K562 (cell line): ENCODE measurements around the gene CRABP2. TPM values are rescaled to one million over a fixed set of nuclear protein-coding genes. Genes with fewer than 3 reads are reported as not detected.

Experiments used
- CREBBP ChIP-seq: IDR thresholded peaks from one replicate; pipeline ENCODE4 v1.6.1; 2012; ENCODE audit warnings: low read depth, mild to moderate bottlenecking, control low read depth, inconsistent platforms, low read length
- CTCFL ChIP-seq: IDR thresholded peaks from 2 replicates; pipeline ENCODE4 v1.6.1; 2011; ENCODE audit warnings: borderline replicate concordance, low read depth, mild to moderate bottlenecking, moderate library complexity, low read length; ENCODE audit not compliant: insufficient read depth, poor library complexity, severe bottlenecking
- CXXC5 ChIP-seq: fragments of 250-450 bp; sonication (Bioruptor Pico); IDR thresholded peaks from 2 replicates; pipeline ENCODE4 v1.8.0; 2022; ENCODE audit warnings: inconsistent platforms, mild to moderate bottlenecking, moderate library complexity
- DEAF1 ChIP-seq: fragments of 450-650 bp; formaldehyde crosslinking; IDR thresholded peaks from 2 replicates; pipeline ENCODE4 v1.4.0; 2020; ENCODE audit warnings: mild to moderate bottlenecking, moderate library complexity
- DPF2 ChIP-seq: fragments of 450-650 bp; IDR thresholded peaks from 2 replicates; pipeline ENCODE4 v1.6.1; 2016
- EZH2 ChIP-seq: IDR thresholded peaks from 2 replicates; pipeline ENCODE4 v1.6.1; 2012; ENCODE audit warnings: low read depth, mild to moderate bottlenecking, inconsistent platforms, low read length, borderline replicate concordance
- FOXP1 ChIP-seq: sonication (generic); formaldehyde crosslinking; IDR thresholded peaks from 2 replicates; pipeline ENCODE4 v1.8.0; 2022; ENCODE audit warnings: mild to moderate bottlenecking, missing genetic modification reagents
- MXI1 ChIP-seq: IDR thresholded peaks from 2 replicates; pipeline ENCODE4 v1.6.1; 2011; ENCODE audit warnings: low read depth, mild to moderate bottlenecking, improper control_type of control experiment, low read length
- NFE2 ChIP-seq: IDR thresholded peaks from 2 replicates; pipeline ENCODE4 v1.6.1; 2014; ENCODE audit warnings: antibody characterized with exemption, low read depth
- VEZF1 ChIP-seq: fragments of 200-800 bp; sonication (Bioruptor generic); IDR thresholded peaks from 2 replicates; pipeline ENCODE4 v1.6.1; 2017; ENCODE audit warnings: missing genetic modification characterization, missing compliant biosample characterization
- ZBTB7A ChIP-seq: IDR thresholded peaks from 2 replicates; pipeline ENCODE4 v1.6.1; 2011; ENCODE audit warnings: low read depth, mild to moderate bottlenecking, low read length, moderate library complexity, borderline replicate concordance; ENCODE audit not compliant: control insufficient read depth
- ZKSCAN1 ChIP-seq: fragments of 150-350 bp; IDR thresholded peaks from 2 replicates; pipeline ENCODE4 v1.6.1; 2016; ENCODE audit warnings: low read depth, low read length
- ZNF280A ChIP-seq: fragments of 450-650 bp; IDR thresholded peaks from 2 replicates; pipeline ENCODE4 v1.6.1; 2018; ENCODE audit warnings: mild to moderate bottlenecking, low read depth; ENCODE audit not compliant: partially characterized antibody
- ZNF592 ChIP-seq: fragments of 450-650 bp; IDR thresholded peaks from 2 replicates; pipeline ENCODE4 v1.6.1; 2017; ENCODE audit warnings: antibody characterized with exemption, mild to moderate bottlenecking
- polyA plus RNA-seq, 8 experiments: library from polyadenylated mRNA; depleted of rRNA in 4 of 8; stranded (reverse) in 5 of 8; unstranded in 3 of 8; fragments of >200 nt; fragmentation: Nextera tagmentation in 2 of 8; fragmentation: Illumina TruSeq in 1 of 8; extraction: Ambion mirVana in 2 of 8; extraction: Trizol in 1 of 8; gene quantifications; 2 replicates each; pipeline versions ENCODE4 v1.2.1 to v1.2.3, GENCODE V29; 2011 to 2014; ENCODE audit warnings: inconsistent platforms in 1 of 8, missing spikeins in 1 of 8
- total RNA-seq, 7 experiments: library from RNA; depleted of rRNA in 6 of 7; stranded (reverse); fragments of >200 nt in 6 of 7; fragmentation: Illumina TruSeq in 2 of 7; extraction: Trizol in 2 of 7; gene quantifications; 2 replicates each; pipeline versions ENCODE4 v1.2.1 to v1.2.3, GENCODE V29; 2011 to 2021; ENCODE audit warnings: low replicate concordance in 1 of 7

The CRABP2 gene
- total and polyA plus RNA-seq, 9 of the 15 experiments (the other 6 are each of a cell fraction or from before 2014, with no cell fraction given) = 0.30 to 2.5 (median 0.82) TPM

- TF ChIP-seq ZNF592 (peak; percentile 76), VEZF1 (CRISPR knock-in tag) (peak; percentile 79), DEAF1 (CRISPR knock-in tag) (peak; percentile 98), FOXP1 (CRISPR knock-in tag) (0 out of 2 replicates have a peak, but pooled peaks have one; percentile 55), ZKSCAN1 (0 out of 2 replicates have a peak, but pooled peaks have one; percentile 63), EZH2 (no peak), CREBBP (no peak), MXI1 (0 out of 2 replicates have a peak, but pooled peaks have one; percentile 15), DPF2 (0 out of 2 replicates have a peak, but pooled peaks have one; percentile 6), CXXC5 (CRISPR knock-in tag) (peak; percentile 25; the same call in 1 of the 2 replicates), NFE2 (no peak), ZNF280A (no peak), CTCFL (peak; percentile 28), ZBTB7A (peak; percentile 85; the same call in 1 of the 2 replicates)
Measured at GRCh38 chr1:156677616-156678596, 27.5 kb downstream of the CRABP2 start (continued).
